Rectal smooth muscle tissue (tissue), 1 donor: ENCODE measurements around the gene HEXD.
"Not testable (repeated sequence)": the region's sequence is repeated elsewhere in the genome, so short reads cannot be mapped to it uniquely, and the experiment has no call there.

Experiments
- H3K27ac ChIP-seq: one replicate; pipeline ENCODE4 v1.7.0; 2013; ENCODE audit warnings: low read depth, low read length, inconsistent platforms
- H3K27me3 ChIP-seq: one replicate; pipeline ENCODE4 v1.7.0; 2013; ENCODE audit warnings: low read length; ENCODE audit not compliant: control insufficient read depth, insufficient read depth
- H3K36me3 ChIP-seq: one replicate; pipeline ENCODE4 v1.7.0; 2013; ENCODE audit warnings: low read length; ENCODE audit not compliant: control insufficient read depth, insufficient read depth
- H3K4me1 ChIP-seq: one replicate; pipeline ENCODE4 v1.7.0; 2013; ENCODE audit warnings: low read length; ENCODE audit not compliant: control insufficient read depth, insufficient read depth
- H3K4me3 ChIP-seq: one replicate; pipeline ENCODE4 v1.7.0; 2013; ENCODE audit warnings: low read length
- H3K9ac ChIP-seq: one replicate; pipeline ENCODE4 v1.7.0; 2013; ENCODE audit warnings: low read length

The HEXD gene

GRCh38 chr17:82406131-82406671 is 11.9 kb upstream of the HEXD start:
- H3K36me3 ChIP-seq: peaks cover 9% of the 10 kb centered on the region

GRCh38 chr17:82407255-82407654 is 10.9 kb upstream of the HEXD start:
- Histone ChIP-seq H3K4me3 (no peak overlapping the region), H3K9ac (no peak overlapping the region), H3K27me3 (no peaks in the 10 kb centered on the region), H3K4me1 (no peaks in the 10 kb centered on the region), H3K36me3 (peaks cover 9% of the 10 kb centered on the region), H3K27ac (no peak overlapping the region)

More at GRCh38 chr17:82406131-82406671, 11.9 kb upstream of the HEXD start:
- Histone ChIP-seq H3K4me3 (no peak overlapping the region), H3K4me1 (no peaks in the 10 kb centered on the region), H3K27me3 (no peaks in the 10 kb centered on the region), H3K9ac (no peak overlapping the region), H3K27ac (no peak overlapping the region)

- Histone ChIP-seq H3K4me1 (no peaks in the 10 kb centered on the region), H3K27ac (no peak overlapping the region), H3K9ac (no peak overlapping the region), H3K27me3 (no peaks in the 10 kb centered on the region), H3K36me3 (peaks cover 9% of the 10 kb centered on the region), H3K4me3 (no peak overlapping the region)
These were observed 9.7 kb upstream of the HEXD start for GRCh38 chr17:82408288-82408937.

DNA sequence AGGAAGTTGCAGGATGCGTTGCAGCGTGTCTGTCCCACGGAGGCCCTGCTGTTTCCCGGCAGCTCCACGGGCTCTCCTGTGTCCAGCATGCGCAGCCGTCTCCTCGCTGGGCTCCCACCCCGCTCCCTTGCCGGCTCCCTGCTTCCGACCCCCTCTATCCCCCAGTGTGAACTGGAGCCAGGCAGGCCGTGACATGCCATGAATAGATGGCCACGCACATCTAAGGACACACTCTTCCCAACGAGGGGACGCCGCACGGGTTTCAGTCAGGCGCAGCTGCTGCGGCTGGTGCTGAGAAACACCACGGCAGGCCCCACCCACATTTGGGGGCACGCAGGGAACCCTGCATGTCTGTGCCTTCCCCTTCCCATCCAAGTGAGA is 9.2 kb upstream of the HEXD start:
- no peak overlapping the region for H3K27ac ChIP-seq
- H3K4me1 ChIP-seq: no peaks in the 10 kb centered on the region
- no peak overlapping the region for H3K4me3 ChIP-seq
- H3K36me3 ChIP-seq: peaks cover 4% of the 10 kb centered on the region
- H3K9ac ChIP-seq: no peak overlapping the region
- H3K27me3 ChIP-seq: no peaks in the 10 kb centered on the region

DNA sequence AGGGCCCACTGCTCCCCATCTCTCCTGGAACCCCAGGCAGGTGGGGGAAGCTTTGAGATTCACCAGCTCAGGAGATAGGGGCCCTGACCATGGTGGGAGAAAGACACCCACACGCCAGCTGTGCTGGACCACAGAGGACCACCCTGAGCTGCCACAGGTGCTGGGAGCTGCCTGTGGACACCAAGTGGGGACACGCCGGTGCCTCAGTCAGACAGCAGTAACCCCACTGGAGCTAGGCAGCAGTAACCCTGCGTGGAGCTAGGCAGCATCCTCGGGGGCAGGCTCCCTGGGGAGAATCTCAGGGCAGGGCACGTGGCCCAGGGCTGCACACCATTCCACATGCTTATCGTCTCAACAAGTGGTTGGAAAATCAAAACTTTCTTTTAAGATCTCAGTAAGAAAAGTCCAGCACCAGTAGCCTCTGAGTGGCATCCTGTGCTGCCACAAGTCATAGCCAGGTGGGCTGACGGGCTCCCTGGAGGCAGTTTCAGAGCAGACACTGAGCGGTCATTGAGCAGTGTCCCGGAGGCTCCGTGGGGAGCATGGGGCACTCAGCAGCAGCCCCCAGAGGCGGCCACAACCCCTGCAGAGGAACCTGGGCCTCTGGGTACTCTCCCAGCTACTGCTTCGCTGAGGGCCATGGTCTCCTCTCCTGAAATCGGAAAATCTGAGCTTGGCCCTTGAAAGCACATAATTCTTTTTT is 8.0 kb upstream of the HEXD start:
- no peak overlapping the region for H3K4me3 ChIP-seq
- H3K9ac ChIP-seq: no peak overlapping the region
- no peaks in the 10 kb centered on the region for H3K4me1 ChIP-seq
- H3K27me3 ChIP-seq: no peaks in the 10 kb centered on the region
- H3K36me3 ChIP-seq: peaks cover 4% of the 10 kb centered on the region
- no peak overlapping the region for H3K27ac ChIP-seq

DNA sequence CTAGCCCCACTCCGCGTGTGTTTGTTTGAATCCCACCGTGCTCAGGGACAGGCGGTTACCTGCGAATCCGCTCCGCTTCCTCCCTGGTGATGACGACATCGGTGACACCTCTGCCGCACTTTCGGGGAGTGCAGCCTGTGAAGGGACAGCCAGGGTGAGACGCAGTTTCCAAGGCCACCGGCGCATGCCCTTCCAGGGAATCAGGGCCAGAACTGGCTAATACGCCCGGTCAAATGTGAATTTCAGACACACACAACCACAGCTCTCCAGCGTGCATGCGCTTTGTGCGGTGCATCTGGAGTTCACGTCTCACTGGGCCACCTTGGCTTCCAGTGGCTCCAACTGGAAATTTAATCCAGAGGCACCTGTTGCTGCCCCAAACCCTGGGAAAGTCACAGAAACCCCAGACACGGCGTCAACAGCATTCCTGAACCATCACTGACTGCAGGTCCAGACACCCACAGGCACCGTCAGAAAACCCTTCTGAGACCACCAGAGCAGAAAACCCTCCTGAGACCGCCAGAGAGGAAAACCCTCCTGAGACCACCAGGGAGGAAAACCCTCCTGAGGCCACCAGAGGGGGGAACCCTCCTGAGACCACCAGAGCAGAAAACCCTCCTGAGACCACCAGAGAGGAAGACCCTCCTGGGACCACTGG is 6.6 kb upstream of the HEXD start:
- H3K4me3 ChIP-seq: no peak overlapping the region
- no peaks in the 10 kb centered on the region for H3K36me3 ChIP-seq

GRCh38 chr17:82412081-82412480 is 6.1 kb upstream of the HEXD start:
- not testable (repeated sequence) for H3K27me3 ChIP-seq, H3K4me1 ChIP-seq, H3K9ac ChIP-seq, H3K36me3 ChIP-seq, H3K4me3 ChIP-seq, H3K27ac ChIP-seq

More for the DNA sequence above, 6.6 kb upstream of the HEXD start:
- Histone ChIP-seq H3K9ac (no peak overlapping the region), H3K4me1 (no peaks in the 10 kb centered on the region), H3K27ac (no peak overlapping the region), H3K27me3 (no peaks in the 10 kb centered on the region)

- Histone ChIP-seq H3K36me3 (no peaks in the 10 kb centered on the region), H3K27ac (no peak overlapping the region), H3K4me1 (no peaks in the 10 kb centered on the region)
These were observed 5.3 kb upstream of the HEXD start for GRCh38 chr17:82412535-82413520.

DNA sequence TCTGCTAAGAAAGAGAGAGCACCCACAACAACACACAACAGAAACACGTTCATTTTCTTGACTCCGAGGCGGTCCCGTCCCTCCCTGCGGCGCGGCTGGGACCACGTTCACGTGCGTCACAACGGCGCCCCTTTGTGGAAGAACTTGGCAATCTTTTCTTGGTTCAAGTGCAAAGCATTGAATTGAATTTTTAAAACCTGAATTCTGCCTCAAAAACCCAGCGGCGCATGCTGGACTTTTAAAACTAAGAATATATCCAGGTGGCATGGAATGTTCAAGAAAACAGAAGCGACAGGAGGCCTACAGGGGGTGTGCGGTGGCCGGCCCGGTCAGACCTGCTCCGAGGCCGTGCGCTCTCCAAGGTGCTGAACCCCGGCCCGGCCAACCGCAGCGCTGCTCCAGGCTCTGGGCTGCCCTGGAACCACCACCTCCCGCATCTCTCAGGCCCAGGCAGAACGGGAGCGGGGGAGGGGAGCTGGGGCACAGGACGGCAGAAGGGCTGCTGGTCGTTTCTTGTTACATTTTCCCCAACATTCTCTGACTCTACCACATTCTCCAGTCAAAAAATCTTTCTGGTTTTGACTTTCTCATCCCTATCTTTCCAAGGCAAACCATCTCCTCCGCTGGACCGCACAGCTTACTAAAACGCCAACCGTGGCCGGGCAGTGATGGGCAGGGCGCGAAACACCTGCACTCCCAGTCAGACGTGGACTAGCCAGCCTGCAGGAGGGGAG is 3.4 kb upstream of the HEXD start:
- Histone ChIP-seq H3K36me3 (no peaks in the 10 kb centered on the region), H3K27ac (no peak overlapping the region), H3K4me1 (no peaks in the 10 kb centered on the region), H3K4me3 (no peak overlapping the region), H3K27me3 (no peaks in the 10 kb centered on the region), H3K9ac (no peak overlapping the region)

More at GRCh38 chr17:82412535-82413520, 5.3 kb upstream of the HEXD start:
- no peak overlapping the region for H3K9ac ChIP-seq
- no peaks in the 10 kb centered on the region for H3K27me3 ChIP-seq
- no peak overlapping the region for H3K4me3 ChIP-seq

DNA sequence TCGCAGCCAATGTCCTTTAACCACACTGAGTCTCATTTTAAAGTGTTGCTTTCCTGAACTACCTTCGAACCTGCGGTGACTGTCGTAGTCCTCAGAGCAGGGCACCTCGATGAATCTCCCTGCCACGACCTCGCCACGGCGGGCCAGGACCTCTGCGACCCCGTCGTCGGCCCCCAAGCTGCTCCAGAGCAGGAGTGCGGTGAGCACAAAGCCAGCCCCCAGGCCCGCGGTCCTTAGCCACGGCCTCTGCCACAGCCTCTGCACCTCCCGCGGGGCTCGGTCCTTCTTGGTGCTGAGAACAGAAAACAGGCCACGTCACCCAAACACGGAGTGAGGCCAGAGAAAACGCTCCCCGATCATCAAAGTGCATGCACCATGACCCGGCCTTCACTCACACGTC is 2.8 kb upstream of the HEXD start:
- Histone ChIP-seq H3K4me3 (no peak overlapping the region), H3K4me1 (no peaks in the 10 kb centered on the region), H3K27me3 (no peaks in the 10 kb centered on the region), H3K27ac (no peak overlapping the region), H3K9ac (no peak overlapping the region), H3K36me3 (no peaks in the 10 kb centered on the region)

DNA sequence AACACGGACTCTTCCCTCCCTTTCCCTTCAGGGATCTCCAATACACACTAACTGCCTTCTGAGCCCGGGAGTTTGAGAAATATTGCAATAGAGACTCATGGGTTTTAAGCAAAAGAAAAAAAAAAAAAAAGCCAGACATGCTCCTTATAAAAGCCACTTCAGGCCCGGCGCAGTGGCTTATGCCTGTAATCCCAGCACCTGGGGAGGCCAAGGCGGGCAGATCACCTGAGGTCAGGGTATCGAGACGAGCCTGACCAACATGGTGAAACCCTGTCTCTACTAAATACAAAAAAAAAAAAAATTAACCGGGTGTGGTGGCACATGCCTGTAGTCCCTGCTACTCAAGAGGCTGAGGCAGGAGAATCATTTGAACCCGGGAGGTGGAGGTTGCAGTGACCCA is 2.4 kb upstream of the HEXD start:
- Histone ChIP-seq H3K27ac (no peak overlapping the region), H3K36me3 (peaks cover under 1% of the 10 kb centered on the region), H3K4me1 (no peaks in the 10 kb centered on the region)

More for the DNA sequence above, 2.4 kb upstream of the HEXD start:
- H3K27me3 ChIP-seq: no peaks in the 10 kb centered on the region
- no peak overlapping the region for H3K4me3 ChIP-seq
- no peak overlapping the region for H3K9ac ChIP-seq
